GM12892 (cell line): ENCODE data around the gene GTF2I.

Experiments
- POLR2A ChIP-seq: IDR thresholded peaks from 2 replicates; pipeline ENCODE4 v1.6.1; 2011; ENCODE audit warnings: low read depth, low read length, control low read depth
- POLR2AphosphoS5 ChIP-seq: IDR thresholded peaks from 2 replicates; pipeline ENCODE4 v1.6.1; 2011; ENCODE audit warnings: low read depth, low read length, control low read depth
- TAF1 ChIP-seq: IDR thresholded peaks from 2 replicates; pipeline ENCODE4 v1.6.1; 2011; ENCODE audit warnings: low read depth, mild to moderate bottlenecking, control low read depth, low read length, borderline replicate concordance

DNA sequence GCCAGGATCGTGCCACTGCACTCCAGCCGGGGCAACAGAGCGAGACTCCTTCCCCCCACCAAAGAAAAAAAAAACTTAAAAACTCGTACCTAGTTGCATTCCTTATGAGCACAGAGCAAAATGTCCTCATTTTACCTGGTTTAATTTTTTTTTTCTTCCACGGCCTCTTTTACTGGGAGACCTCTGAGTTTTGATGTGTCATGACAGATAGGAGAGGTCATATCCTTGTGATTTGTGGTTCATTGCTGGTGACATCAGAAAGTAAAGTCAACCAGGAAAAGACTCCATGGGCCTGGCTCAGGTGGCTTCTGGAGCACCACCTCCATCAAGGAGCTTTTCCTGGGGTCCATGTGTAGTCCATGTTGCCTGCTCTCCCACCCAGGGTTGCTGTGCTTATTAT lies 26.3 kb downstream of the GTF2I start:
- TF ChIP-seq POLR2AphosphoS5 (no peak), POLR2A (no peak), TAF1 (no peak)
